ENCODE measurements around the gene KLHDC4. TPM values are rescaled to one million over a fixed set of nuclear protein-coding genes. Genes with fewer than 3 reads are reported as not detected.
A peak's percentile ranks its signal among the peaks of the same experiment; 100 is the strongest.
"Not testable (repeated sequence)": the region's sequence is repeated elsewhere in the genome, so short reads cannot be mapped to it uniquely, and the experiment has no call there.

The KLHDC4 gene
- total and polyA plus RNA-seq, 8 donors, result 15.5 to 82.1 (median 26.0) TPM

DNA sequence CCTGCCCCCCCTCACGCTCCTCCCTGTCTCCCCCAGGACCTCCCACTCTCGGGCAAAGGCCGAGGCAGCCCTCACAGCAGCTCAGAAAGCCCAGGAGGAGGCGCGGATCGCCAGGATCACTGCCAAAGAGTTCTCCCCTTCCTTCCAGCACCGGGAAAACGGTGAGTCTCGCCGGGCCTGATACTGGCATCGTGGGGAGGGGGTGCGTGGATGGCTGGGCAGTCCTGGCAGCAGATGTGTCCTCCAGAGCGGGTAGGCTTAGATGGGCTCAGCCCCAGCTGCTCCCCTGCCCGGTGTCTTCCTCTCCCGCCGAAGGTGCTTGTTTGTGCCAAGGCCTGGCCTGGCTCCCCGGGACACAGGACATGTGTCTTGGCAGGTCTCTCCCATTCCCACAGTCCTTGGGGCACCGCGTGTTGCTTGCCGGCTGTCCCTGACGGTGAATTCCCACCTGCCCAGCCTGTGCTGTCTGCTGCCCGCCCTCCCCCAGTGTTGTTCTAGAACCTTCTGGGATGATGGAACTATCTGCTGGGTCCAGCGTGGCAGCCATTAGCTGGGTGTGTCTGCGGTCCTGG, 81.6 kb downstream of the KLHDC4 start:
- Histone ChIP-seq H3K27me3 (no peaks in the 10 kb centered on the region), H3K4me1 (no peaks in the 10 kb centered on the region), H3K36me3 (no peaks in the 10 kb centered on the region), H3K9me3 (no peaks in the 10 kb centered on the region), H3K4me3 (no peak overlapping the region), H3K27ac (no peak overlapping the region)
- 44 to 52% methylated on average over 24 of the region's 24 CpGs for WGBS, 2 donors
- intact Hi-C loops (cut with DNase I), result no loop called here
- FAIRE-seq (no peak), ATAC-seq (peak in 1 of 4 donors; percentile 38), DNase-seq (no peak)
- TF ChIP-seq, protein P1, sequence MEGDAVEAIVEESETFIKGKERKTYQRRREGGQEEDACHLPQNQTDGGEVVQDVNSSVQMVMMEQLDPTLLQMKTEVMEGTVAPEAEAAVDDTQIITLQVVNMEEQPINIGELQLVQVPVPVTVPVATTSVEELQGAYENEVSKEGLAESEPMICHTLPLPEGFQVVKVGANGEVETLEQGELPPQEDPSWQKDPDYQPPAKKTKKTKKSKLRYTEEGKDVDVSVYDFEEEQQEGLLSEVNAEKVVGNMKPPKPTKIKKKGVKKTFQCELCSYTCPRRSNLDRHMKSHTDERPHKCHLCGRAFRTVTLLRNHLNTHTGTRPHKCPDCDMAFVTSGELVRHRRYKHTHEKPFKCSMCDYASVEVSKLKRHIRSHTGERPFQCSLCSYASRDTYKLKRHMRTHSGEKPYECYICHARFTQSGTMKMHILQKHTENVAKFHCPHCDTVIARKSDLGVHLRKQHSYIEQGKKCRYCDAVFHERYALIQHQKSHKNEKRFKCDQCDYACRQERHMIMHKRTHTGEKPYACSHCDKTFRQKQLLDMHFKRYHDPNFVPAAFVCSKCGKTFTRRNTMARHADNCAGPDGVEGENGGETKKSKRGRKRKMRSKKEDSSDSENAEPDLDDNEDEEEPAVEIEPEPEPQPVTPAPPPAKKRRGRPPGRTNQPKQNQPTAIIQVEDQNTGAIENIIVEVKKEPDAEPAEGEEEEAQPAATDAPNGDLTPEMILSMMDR (IDR thresholded peaks at IDR 0.05), result no peak

DNA sequence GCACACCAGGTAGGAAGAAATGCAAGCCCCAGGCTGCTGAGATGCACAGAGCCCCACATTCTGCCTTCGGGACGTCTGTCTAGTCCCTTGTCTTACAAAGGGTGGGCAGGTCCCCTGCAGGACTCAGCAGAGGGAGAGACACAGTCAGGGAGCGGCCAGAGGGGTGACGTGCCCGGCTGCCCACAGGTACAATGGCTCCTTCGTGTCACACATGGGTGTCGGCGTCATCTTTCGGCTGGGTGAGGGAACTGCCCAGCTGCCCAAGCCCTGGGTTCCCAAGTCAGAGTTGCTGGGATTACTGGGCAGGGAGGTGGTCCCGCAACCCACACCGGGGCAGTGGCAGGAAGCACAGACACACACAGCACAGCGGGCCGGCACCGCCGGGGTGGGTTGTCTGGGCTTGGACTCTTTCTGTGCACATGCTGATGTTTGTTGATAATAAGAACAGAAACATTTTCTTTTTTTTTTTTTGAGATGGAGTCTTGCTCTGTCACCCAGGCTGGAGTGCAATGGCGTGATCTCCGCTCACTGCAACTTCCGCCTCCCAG, 82.9 kb downstream of the KLHDC4 start:
- intact Hi-C loops (cut with DNase I), result no loop called here

DNA sequence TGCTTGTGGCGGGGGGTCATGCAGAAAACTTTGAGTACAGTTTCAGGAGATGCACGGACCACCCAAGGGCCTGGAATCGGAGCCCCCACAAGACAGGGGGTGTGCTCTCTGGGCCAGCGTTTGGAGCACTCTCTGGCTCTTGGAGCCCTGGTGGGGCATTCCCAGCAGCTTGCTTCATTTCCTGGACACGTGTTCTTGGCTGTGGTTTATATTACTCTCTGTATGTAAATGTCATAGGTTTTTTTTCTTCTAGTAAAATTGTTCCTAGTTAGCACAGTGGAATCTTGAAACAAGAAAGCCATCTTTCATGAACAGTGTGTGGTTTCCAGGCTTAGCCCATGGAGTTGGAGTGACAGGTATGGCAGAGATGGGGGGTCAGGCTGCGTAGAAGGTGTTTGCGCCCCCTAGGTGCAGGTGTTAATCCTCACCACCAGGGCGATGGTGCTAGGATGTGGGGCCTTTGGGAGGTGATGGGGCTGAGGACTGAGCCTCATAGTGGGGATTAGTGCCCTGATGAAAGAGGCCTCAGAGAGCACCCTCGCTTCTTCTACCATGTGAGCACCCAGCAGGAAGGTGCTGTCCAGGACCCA, 83.7 kb downstream of the KLHDC4 start:
- DNase-seq (no peak), FAIRE-seq (no peak), ATAC-seq (no peak)
- TF ChIP-seq, protein P1 (IDR thresholded peaks at IDR 0.05), result no peak
- 37 to 48% methylated on average over 9 of the region's 9 CpGs for WGBS, 2 donors
- Histone ChIP-seq H3K9me3 (no peaks in the 10 kb centered on the region), H3K4me1 (no peaks in the 10 kb centered on the region), H3K36me3 (no peaks in the 10 kb centered on the region), H3K27me3 (no peaks in the 10 kb centered on the region), H3K4me3 (no peak overlapping the region), H3K27ac (no peak overlapping the region)
- intact Hi-C loops (cut with DNase I), result no loop called here

More for the DNA sequence above, 82.9 kb downstream of the KLHDC4 start:
- Histone ChIP-seq H3K4me1 (no peaks in the 10 kb centered on the region), H3K27ac (no peak overlapping the region), H3K36me3 (no peaks in the 10 kb centered on the region), H3K9me3 (no peaks in the 10 kb centered on the region), H3K27me3 (no peaks in the 10 kb centered on the region), H3K4me3 (no peak overlapping the region)
- 71 to 78% methylated on average over 18 of the region's 18 CpGs for WGBS, 2 donors
- DNase-seq (no peak), FAIRE-seq (no peak), ATAC-seq (no peak)
- TF ChIP-seq, protein P1 (IDR thresholded peaks at IDR 0.05), result no peak

DNA sequence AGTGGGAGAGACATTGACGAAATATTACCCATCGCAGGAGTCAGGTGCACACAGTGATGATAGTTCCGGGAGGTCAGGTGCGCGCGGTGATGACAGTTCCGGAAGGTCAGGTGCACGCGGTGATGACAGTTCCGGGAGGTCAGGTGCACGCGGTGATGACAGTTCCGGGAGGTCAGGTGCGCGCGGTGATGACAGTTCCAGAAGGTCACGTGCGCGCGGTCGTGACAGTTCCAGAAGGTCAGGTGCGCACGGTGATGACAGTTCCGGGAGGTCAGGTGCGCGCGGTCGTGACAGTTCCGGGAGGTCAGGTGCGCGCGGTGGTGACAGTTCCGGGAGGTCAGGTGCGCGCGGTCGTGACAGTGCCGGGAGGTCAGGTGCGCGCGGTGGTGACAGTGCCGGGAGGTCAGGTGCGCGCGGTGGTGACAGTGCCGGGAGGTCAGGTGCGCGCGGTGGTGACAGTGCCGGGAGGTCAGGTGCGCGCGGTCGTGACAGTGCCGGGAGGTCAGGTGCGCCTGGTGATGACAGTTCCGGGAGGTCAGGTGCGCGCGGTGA, 84.7 kb downstream of the KLHDC4 start:
- intact Hi-C loops (cut with DNase I); H3K4me3 ChIP-seq; H3K27ac ChIP-seq; H3K4me1 ChIP-seq; FAIRE-seq; H3K36me3 ChIP-seq; H3K9me3 ChIP-seq; ATAC-seq; DNase-seq; H3K27me3 ChIP-seq: not testable (repeated sequence)
- 88 to 90% methylated on average over 60 of the region's 60 CpGs for WGBS, 2 donors

DNA sequence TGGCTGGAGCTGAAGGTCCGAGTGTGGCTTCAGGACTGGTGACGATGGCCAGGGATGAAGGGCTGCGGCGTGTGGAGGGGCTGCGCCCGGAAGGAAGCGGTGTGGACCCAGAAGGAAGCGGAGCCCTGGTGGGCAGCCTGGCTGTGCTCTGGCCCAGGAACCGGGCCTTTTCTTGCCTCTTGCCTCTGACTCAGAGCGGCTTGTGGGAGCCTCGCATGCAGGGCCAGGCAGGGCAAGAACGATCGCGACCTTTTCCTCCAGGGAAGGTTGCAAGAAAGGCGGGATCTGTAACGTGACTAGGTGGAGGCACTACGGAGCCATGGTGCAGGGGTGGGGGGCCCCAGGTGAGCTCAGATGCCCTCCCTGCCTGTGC, 85.5 kb downstream of the KLHDC4 start:
- 72 to 79% methylated on average over 17 of the region's 17 CpGs for WGBS, 2 donors

More for the DNA sequence above, 85.5 kb downstream of the KLHDC4 start:
- H3K9me3 ChIP-seq, result no peaks in the 10 kb centered on the region
- no peak for ATAC-seq
- no peaks in the 10 kb centered on the region for H3K36me3 ChIP-seq
- H3K4me3 ChIP-seq, result no peak overlapping the region
- no peak for DNase-seq
- H3K27me3 ChIP-seq, result no peaks in the 10 kb centered on the region
- TF ChIP-seq, protein P1 (IDR thresholded peaks at IDR 0.05), result no peak
- intact Hi-C loops (cut with DNase I), result no loop called here
- no peak for FAIRE-seq
- H3K27ac ChIP-seq, result no peak overlapping the region
- no peaks in the 10 kb centered on the region for H3K4me1 ChIP-seq
